PFSK-1 (cell line): ENCODE data around the gene PTPRQ.

Experiments used
- POLR2AphosphoS5 ChIP-seq: IDR thresholded peaks from 2 replicates; pipeline ENCODE4 v1.6.1; 2012; ENCODE audit warnings: low read depth, mild to moderate bottlenecking, control low read depth, low read length, moderate library complexity
- SIN3A ChIP-seq: IDR thresholded peaks from 2 replicates; pipeline ENCODE4 v1.6.1; 2012; ENCODE audit warnings: mild to moderate bottlenecking, low read length, moderate library complexity, borderline replicate concordance; ENCODE audit not compliant: insufficient read depth
- TAF1 ChIP-seq: IDR thresholded peaks from 2 replicates; pipeline ENCODE4 v1.6.1; 2012; ENCODE audit warnings: low read length, control low read depth, borderline replicate concordance; ENCODE audit not compliant: insufficient read depth
- TF ChIP-seq, protein P1 (sequence below), 2 experiments: IDR thresholded peaks; 2 replicates each; pipeline versions ENCODE4 v1.6.1 to v1.8.0; 2011 to 2012; ENCODE audit warnings: low read depth in 2 of 2, low read length in 2 of 2, control low read depth in 1 of 2, inconsistent platforms in 1 of 2, mild to moderate bottlenecking in 1 of 2, moderate library complexity in 1 of 2; ENCODE audit not compliant: insufficient read depth in 1 of 2

DNA sequence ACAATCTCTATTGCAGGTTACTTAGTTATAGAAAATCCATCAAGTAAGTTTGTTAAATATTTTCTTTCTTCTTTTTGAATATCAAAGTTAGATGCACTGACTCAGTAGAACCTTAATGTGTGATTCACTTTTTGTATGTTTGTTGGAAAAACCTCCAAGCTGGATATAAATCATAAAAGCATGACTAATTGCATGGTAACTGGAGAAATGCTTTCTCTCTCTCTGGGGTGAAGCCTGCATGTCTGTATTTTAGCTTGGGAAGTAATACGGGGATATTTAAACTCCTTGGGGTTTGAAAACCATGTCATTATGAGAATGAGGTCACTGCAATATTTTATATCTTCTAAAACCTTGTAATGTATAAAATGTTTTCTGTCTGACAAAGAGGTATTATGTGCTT is 204.8 kb downstream of the PTPRQ start:
- TF ChIP-seq POLR2AphosphoS5, result no peak
- TF ChIP-seq, protein P1, sequence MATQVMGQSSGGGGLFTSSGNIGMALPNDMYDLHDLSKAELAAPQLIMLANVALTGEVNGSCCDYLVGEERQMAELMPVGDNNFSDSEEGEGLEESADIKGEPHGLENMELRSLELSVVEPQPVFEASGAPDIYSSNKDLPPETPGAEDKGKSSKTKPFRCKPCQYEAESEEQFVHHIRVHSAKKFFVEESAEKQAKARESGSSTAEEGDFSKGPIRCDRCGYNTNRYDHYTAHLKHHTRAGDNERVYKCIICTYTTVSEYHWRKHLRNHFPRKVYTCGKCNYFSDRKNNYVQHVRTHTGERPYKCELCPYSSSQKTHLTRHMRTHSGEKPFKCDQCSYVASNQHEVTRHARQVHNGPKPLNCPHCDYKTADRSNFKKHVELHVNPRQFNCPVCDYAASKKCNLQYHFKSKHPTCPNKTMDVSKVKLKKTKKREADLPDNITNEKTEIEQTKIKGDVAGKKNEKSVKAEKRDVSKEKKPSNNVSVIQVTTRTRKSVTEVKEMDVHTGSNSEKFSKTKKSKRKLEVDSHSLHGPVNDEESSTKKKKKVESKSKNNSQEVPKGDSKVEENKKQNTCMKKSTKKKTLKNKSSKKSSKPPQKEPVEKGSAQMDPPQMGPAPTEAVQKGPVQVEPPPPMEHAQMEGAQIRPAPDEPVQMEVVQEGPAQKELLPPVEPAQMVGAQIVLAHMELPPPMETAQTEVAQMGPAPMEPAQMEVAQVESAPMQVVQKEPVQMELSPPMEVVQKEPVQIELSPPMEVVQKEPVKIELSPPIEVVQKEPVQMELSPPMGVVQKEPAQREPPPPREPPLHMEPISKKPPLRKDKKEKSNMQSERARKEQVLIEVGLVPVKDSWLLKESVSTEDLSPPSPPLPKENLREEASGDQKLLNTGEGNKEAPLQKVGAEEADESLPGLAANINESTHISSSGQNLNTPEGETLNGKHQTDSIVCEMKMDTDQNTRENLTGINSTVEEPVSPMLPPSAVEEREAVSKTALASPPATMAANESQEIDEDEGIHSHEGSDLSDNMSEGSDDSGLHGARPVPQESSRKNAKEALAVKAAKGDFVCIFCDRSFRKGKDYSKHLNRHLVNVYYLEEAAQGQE (IDR thresholded peaks at IDR 0.05; ENCODE audit: insufficient read depth in 1 of 2, low read depth in 2 of 2, low read length in 2 of 2), result no peak
- no peak for TF ChIP-seq SIN3A
- TF ChIP-seq TAF1, result no peak
